Anterior cingulate cortex (tissue), 58 donors: ENCODE data around the gene NAV2.
A peak's percentile ranks its signal among the peaks of the same experiment; 100 is the strongest.

ENCODE experiments used
- DNase-seq, 58 donors: peaks; one replicate each; lab custom pipeline; 2025; lab: John Stamatoyannopoulos, UW

Gene NAV2

GRCh38 chr11:19978668-19979518 lies 266.3 kb downstream of the NAV2 start:
- peak in 1 of 58 donors; percentile 4 for DNase-seq

- no peak for DNase-seq
These were observed 266.8 kb downstream of the NAV2 start for GRCh38 chr11:19979519-19979845.

GRCh38 chr11:19980388-19980787 lies 267.8 kb downstream of the NAV2 start:
- DNase-seq = no peak

GRCh38 chr11:19980957-19981669 lies 268.5 kb downstream of the NAV2 start:
- DNase-seq = no peak

- DNase-seq = no peak
These were observed 270.3 kb downstream of the NAV2 start for GRCh38 chr11:19982774-19983495.

- no peak for DNase-seq
These were observed 271.6 kb downstream of the NAV2 start for GRCh38 chr11:19984048-19984742.

- DNase-seq = no peak
These were observed 272.5 kb downstream of the NAV2 start for GRCh38 chr11:19985111-19985510.

GRCh38 chr11:19987331-19987801 lies 274.7 kb downstream of the NAV2 start:
- DNase-seq = no peak

- peak in 44 of 58 donors; percentile 9 to 83 (median 42) for DNase-seq
These were observed 276.0 kb downstream of the NAV2 start for GRCh38 chr11:19988598-19988997.

- DNase-seq = no peak
These were observed 276.6 kb downstream of the NAV2 start for GRCh38 chr11:19989191-19989590.

- no peak for DNase-seq
These were observed 279.5 kb downstream of the NAV2 start for GRCh38 chr11:19992162-19992561.

GRCh38 chr11:19992998-19993397 lies 280.4 kb downstream of the NAV2 start:
- no peak for DNase-seq

- no peak for DNase-seq
These were observed 282.0 kb downstream of the NAV2 start for GRCh38 chr11:19994672-19995071.

GRCh38 chr11:19995145-19995544 lies 282.5 kb downstream of the NAV2 start:
- DNase-seq = no peak

- no peak for DNase-seq
These were observed 283.9 kb downstream of the NAV2 start for GRCh38 chr11:19996571-19996970.

GRCh38 chr11:20000022-20000350 lies 287.3 kb downstream of the NAV2 start:
- DNase-seq = no peak

GRCh38 chr11:20000351-20001134 lies 287.9 kb downstream of the NAV2 start:
- DNase-seq = peak in 47 of 58 donors; percentile 11 to 87 (median 53)

- DNase-seq = no peak
These were observed 289.9 kb downstream of the NAV2 start for GRCh38 chr11:20002312-20003216.

- no peak for DNase-seq
These were observed 290.7 kb downstream of the NAV2 start for GRCh38 chr11:20003351-20003750.
